ENCODE results near the gene ENG. TPM values are rescaled to one million over a fixed set of nuclear protein-coding genes. Genes with fewer than 3 reads are reported as not detected.

Gene ENG
- total and polyA plus RNA-seq, 2 of the 8 experiments (the other 6 are each of a cell fraction or from before 2014, with no cell fraction given), result 1.8 to 4.4 TPM

DNA sequence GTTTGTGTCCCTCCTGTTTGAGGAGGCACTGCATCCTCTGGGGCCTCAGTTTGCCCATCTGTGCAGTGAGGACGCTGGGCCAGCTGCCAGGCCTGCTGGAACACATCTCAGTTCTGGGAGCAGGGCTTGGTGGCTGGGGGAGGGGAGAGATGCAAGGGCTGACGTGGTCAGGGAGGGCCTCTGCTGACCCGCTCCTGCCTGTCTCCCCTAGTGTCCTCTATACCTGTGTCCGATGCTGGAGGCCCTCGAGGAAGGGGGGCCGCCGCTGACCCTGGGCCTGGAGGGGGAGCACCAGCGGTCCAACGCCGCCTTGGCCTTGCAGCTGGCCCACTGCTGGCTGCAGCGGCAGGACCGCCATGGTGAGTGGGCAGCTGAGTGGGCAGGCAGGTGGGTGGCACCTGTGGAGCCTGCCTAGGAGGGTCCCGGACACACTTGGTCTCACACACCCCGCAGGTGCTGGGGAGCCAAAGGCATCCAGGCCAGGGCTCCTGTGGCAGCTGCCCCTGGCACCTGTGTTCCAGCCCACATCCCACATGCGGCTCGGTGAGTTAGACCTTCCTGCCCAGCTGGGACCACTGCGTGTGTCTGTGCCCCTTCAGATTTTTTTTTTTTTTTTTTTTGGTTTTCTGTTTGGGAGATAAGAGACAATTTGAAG, 46.0 kb downstream of the ENG start (continued):
- TF ChIP-seq RFX5 (IDR thresholded peaks at IDR 0.05; ENCODE audit: borderline replicate concordance, low read depth, low read length) (no peak), EGR1 (IDR thresholded peaks at IDR 0.05; ENCODE audit: borderline replicate concordance, low read depth, low read length) (no peak), NANOG (IDR thresholded peaks at IDR 0.05; ENCODE audit: insufficient read depth, low read depth, low read length, poor library complexity, severe bottlenecking) (no peak), GTF2F1 (IDR thresholded peaks at IDR 0.05; ENCODE audit: borderline replicate concordance, low read depth, low read length) (no peak), TAF1 (IDR thresholded peaks at IDR 0.05; ENCODE audit: low read depth, low read length) (no peak), CHD2 (IDR thresholded peaks at IDR 0.05; ENCODE audit: low read length) (no peak), BCL11A (IDR thresholded peaks at IDR 0.05; ENCODE audit: low read depth in 2 of 2, low read length in 2 of 2) (no peak), SIX5 (IDR thresholded peaks at IDR 0.05; ENCODE audit: low read depth, low read length) (no peak), CHD1 (IDR thresholded peaks at IDR 0.05; ENCODE audit: low read depth, low read length) (no peak)
- TF ChIP-seq, protein P1, sequence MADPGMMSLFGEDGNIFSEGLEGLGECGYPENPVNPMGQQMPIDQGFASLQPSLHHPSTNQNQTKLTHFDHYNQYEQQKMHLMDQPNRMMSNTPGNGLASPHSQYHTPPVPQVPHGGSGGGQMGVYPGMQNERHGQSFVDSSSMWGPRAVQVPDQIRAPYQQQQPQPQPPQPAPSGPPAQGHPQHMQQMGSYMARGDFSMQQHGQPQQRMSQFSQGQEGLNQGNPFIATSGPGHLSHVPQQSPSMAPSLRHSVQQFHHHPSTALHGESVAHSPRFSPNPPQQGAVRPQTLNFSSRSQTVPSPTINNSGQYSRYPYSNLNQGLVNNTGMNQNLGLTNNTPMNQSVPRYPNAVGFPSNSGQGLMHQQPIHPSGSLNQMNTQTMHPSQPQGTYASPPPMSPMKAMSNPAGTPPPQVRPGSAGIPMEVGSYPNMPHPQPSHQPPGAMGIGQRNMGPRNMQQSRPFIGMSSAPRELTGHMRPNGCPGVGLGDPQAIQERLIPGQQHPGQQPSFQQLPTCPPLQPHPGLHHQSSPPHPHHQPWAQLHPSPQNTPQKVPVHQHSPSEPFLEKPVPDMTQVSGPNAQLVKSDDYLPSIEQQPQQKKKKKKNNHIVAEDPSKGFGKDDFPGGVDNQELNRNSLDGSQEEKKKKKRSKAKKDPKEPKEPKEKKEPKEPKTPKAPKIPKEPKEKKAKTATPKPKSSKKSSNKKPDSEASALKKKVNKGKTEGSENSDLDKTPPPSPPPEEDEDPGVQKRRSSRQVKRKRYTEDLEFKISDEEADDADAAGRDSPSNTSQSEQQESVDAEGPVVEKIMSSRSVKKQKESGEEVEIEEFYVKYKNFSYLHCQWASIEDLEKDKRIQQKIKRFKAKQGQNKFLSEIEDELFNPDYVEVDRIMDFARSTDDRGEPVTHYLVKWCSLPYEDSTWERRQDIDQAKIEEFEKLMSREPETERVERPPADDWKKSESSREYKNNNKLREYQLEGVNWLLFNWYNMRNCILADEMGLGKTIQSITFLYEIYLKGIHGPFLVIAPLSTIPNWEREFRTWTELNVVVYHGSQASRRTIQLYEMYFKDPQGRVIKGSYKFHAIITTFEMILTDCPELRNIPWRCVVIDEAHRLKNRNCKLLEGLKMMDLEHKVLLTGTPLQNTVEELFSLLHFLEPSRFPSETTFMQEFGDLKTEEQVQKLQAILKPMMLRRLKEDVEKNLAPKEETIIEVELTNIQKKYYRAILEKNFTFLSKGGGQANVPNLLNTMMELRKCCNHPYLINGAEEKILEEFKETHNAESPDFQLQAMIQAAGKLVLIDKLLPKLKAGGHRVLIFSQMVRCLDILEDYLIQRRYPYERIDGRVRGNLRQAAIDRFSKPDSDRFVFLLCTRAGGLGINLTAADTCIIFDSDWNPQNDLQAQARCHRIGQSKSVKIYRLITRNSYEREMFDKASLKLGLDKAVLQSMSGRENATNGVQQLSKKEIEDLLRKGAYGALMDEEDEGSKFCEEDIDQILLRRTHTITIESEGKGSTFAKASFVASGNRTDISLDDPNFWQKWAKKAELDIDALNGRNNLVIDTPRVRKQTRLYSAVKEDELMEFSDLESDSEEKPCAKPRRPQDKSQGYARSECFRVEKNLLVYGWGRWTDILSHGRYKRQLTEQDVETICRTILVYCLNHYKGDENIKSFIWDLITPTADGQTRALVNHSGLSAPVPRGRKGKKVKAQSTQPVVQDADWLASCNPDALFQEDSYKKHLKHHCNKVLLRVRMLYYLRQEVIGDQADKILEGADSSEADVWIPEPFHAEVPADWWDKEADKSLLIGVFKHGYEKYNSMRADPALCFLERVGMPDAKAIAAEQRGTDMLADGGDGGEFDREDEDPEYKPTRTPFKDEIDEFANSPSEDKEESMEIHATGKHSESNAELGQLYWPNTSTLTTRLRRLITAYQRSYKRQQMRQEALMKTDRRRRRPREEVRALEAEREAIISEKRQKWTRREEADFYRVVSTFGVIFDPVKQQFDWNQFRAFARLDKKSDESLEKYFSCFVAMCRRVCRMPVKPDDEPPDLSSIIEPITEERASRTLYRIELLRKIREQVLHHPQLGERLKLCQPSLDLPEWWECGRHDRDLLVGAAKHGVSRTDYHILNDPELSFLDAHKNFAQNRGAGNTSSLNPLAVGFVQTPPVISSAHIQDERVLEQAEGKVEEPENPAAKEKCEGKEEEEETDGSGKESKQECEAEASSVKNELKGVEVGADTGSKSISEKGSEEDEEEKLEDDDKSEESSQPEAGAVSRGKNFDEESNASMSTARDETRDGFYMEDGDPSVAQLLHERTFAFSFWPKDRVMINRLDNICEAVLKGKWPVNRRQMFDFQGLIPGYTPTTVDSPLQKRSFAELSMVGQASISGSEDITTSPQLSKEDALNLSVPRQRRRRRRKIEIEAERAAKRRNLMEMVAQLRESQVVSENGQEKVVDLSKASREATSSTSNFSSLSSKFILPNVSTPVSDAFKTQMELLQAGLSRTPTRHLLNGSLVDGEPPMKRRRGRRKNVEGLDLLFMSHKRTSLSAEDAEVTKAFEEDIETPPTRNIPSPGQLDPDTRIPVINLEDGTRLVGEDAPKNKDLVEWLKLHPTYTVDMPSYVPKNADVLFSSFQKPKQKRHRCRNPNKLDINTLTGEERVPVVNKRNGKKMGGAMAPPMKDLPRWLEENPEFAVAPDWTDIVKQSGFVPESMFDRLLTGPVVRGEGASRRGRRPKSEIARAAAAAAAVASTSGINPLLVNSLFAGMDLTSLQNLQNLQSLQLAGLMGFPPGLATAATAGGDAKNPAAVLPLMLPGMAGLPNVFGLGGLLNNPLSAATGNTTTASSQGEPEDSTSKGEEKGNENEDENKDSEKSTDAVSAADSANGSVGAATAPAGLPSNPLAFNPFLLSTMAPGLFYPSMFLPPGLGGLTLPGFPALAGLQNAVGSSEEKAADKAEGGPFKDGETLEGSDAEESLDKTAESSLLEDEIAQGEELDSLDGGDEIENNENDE (IDR thresholded peaks at IDR 0.05; ENCODE audit: insufficient replicate concordance, low read length), result no peak
